GM19397 (cell line): Measurements from ENCODE around the gene RPL10.
A peak's percentile ranks its signal among the peaks of the same experiment; 100 is the strongest.

Source experiments
- ATAC-seq: cut with Tn5 transposase; IDR thresholded peaks from one replicate; pipeline ENCODE4 v1.9.1; 2021; ENCODE audit warnings: mild to moderate bottlenecking, moderate library complexity; ENCODE audit not compliant: unreplicated experiment

Gene RPL10

GRCh38 chrX:154443992-154444754 is 46.0 kb downstream of the RPL10 start, which contains the start of gene FAM50A:
Gene FAM50A, plus strand, starts transcription at chrX:154444141. Its CDS starts 95 bp downstream, at chrX:154444236.
- peak; percentile 85 for ATAC-seq

GRCh38 chrX:154444755-154445246 is 46.6 kb downstream of the RPL10 start:
- no peak for ATAC-seq

GRCh38 chrX:154445776-154446175 is 47.6 kb downstream of the RPL10 start:
- ATAC-seq = no peak

GRCh38 chrX:154446430-154446829 is 48.3 kb downstream of the RPL10 start:
- ATAC-seq = no peak

GRCh38 chrX:154448484-154448883 is 50.3 kb downstream of the RPL10 start:
- no peak for ATAC-seq

GRCh38 chrX:154449618-154450017 is 51.4 kb downstream of the RPL10 start:
- no peak for ATAC-seq

GRCh38 chrX:154450312-154450711 is 52.1 kb downstream of the RPL10 start:
- no peak for ATAC-seq
